ENCODE results near the gene TSPAN17. TPM values are rescaled to one million over a fixed set of nuclear protein-coding genes. Genes with fewer than 3 reads are reported as not detected.

TSPAN17 gene
- total RNA-seq, 1 donor from 2014 or later = 14.7 TPM

DNA sequence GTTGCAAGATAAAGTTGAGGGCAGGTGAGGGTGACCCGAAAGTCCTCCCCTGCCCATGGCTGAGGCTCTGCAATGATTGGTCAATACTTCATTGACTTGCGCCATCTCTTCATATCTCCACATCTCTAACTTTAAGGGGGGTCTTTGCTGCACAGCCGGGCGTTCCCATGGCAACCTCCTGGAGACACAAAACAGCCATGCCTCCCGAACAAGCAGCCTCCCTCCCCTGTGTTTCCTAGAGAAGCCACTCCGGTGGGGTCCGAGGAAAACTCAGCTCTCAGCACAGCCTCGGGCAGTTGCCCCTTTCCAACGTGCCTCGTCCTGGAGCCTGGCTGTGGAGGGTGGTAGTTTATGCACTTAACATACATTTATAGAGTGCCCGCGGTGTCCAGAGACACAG, 57.5 kb downstream of the TSPAN17 start:
- DNase-seq (ENCODE audit: low spot score) = no peak

Other genes starting within 250 kb of the TSPAN17 start
- 108 TPM for gene CLTB, start 230.9 kb upstream of the TSPAN17 start, total RNA-seq (ENCODE audit: insufficient read depth, low replicate concordance)
- gene FAF2, start 199.1 kb upstream of the TSPAN17 start, total RNA-seq (ENCODE audit: insufficient read depth, low replicate concordance) = 47.2 TPM
- 0.24 TPM for gene RNF44, start 110.1 kb upstream of the TSPAN17 start, total RNA-seq (ENCODE audit: insufficient read depth, low replicate concordance)
- not detected for gene CDHR2, start 98.1 kb upstream of the TSPAN17 start, total RNA-seq (ENCODE audit: insufficient read depth, low replicate concordance)
- gene GPRIN1, start 37.3 kb upstream of the TSPAN17 start, total RNA-seq (ENCODE audit: insufficient read depth, low replicate concordance) = 0.72 TPM
- gene SNCB, start 16.9 kb upstream of the TSPAN17 start, total RNA-seq (ENCODE audit: insufficient read depth, low replicate concordance) = not detected
- gene EIF4E1B, start 16.8 kb upstream of the TSPAN17 start, total RNA-seq (ENCODE audit: insufficient read depth, low replicate concordance) = 5.3 TPM
- gene UNC5A, start 163.1 kb downstream of the TSPAN17 start, total RNA-seq (ENCODE audit: insufficient read depth, low replicate concordance) = not detected

Data from umbilical cord (tissue), 2 donors.